ENCODE measurements around the gene OR52W1.

Gene OR52W1

GRCh38 chr11:6201481-6201880, 2.5 kb downstream of the OR52W1 start:
- peaks cover 7% of the 10 kb centered on the region for H3K36me3 ChIP-seq (ENCODE audit: insufficient read depth, low read length)
- no peak overlapping the region for H3K27ac ChIP-seq (ENCODE audit: low read depth, low read length)
- H3K9me3 ChIP-seq (ENCODE audit: low read length): no peaks in the 10 kb centered on the region
- peaks cover 4% of the 10 kb centered on the region for H3K4me1 ChIP-seq (ENCODE audit: insufficient read depth, low read length)
- H3K9ac ChIP-seq (ENCODE audit: low read length): no peak overlapping the region
- no peaks in the 10 kb centered on the region for H3K27me3 ChIP-seq (ENCODE audit: control insufficient read depth in 1 of 2, insufficient read depth in 2 of 2, low read length in 2 of 2)
- no peak overlapping the region for H3K4me3 ChIP-seq (ENCODE audit: low read depth in 1 of 2, low read length in 2 of 2)

DNA sequence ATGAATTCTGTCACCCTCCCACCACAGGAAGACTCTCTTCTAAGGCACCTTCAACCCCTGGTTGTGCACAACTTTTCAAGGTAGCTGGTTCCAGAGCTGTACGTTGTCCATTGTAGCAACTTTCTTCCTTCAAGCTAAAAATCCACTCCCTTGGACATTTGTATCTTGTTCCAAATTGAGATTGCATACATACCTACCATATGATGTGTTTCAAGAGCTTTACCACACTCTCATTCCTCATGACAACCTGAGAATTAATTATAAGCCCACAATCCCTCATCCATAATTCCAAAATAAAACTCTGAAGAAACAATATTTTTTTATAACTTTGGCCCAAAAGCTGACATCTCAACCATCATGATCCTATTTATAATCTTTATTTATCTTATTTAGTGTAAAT, 3.0 kb downstream of the OR52W1 start:
- no peak overlapping the region for H3K4me3 ChIP-seq (ENCODE audit: low read depth in 1 of 2, low read length in 2 of 2)
- no peaks in the 10 kb centered on the region for H3K27me3 ChIP-seq (ENCODE audit: control insufficient read depth in 1 of 2, insufficient read depth in 2 of 2, low read length in 2 of 2)
- H3K9me3 ChIP-seq (ENCODE audit: low read length): no peaks in the 10 kb centered on the region
- peaks cover 10% of the 10 kb centered on the region for H3K4me1 ChIP-seq (ENCODE audit: insufficient read depth, low read length)
- no peak overlapping the region for H3K27ac ChIP-seq (ENCODE audit: low read depth, low read length)
- H3K36me3 ChIP-seq (ENCODE audit: insufficient read depth, low read length): peaks cover 7% of the 10 kb centered on the region
- H3K9ac ChIP-seq (ENCODE audit: low read length): no peak overlapping the region

GRCh38 chr11:6203327-6203726, 4.3 kb downstream of the OR52W1 start:
- H3K4me1 ChIP-seq (ENCODE audit: insufficient read depth, low read length): peaks cover 10% of the 10 kb centered on the region
- H3K27me3 ChIP-seq (ENCODE audit: control insufficient read depth in 1 of 2, insufficient read depth in 2 of 2, low read length in 2 of 2): no peaks in the 10 kb centered on the region
- H3K9me3 ChIP-seq (ENCODE audit: low read length): no peaks in the 10 kb centered on the region
- H3K27ac ChIP-seq (ENCODE audit: low read depth, low read length): no peak overlapping the region
- H3K36me3 ChIP-seq (ENCODE audit: insufficient read depth, low read length): peaks cover 14% of the 10 kb centered on the region
- no peak overlapping the region for H3K9ac ChIP-seq (ENCODE audit: low read length)
- no peak overlapping the region for H3K4me3 ChIP-seq (ENCODE audit: low read depth in 1 of 2, low read length in 2 of 2)

DNA sequence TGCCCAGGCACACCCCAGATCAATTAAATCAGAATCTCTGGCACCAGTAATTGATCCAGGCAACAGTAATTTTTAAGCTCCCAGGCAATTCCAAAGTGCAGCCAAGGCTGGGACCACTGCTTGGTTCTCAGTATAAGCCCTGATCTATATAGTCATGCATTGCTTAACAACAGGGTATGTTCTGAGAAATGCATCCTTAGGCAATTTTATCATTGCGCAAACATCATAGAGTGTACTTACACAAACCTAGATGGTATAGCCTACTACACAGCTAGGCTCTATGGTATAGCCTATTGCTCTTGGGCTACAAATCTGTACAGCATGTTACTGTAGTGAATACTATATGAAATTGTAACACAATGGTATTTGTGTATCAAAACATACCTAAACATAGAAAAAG, 5.7 kb downstream of the OR52W1 start:
- Histone ChIP-seq H3K36me3 (ENCODE audit: insufficient read depth, low read length) (peaks cover 14% of the 10 kb centered on the region), H3K27ac (ENCODE audit: low read depth, low read length) (no peak overlapping the region), H3K9me3 (ENCODE audit: low read length) (no peaks in the 10 kb centered on the region), H3K4me3 (ENCODE audit: low read depth in 1 of 2, low read length in 2 of 2) (no peak overlapping the region), H3K27me3 (ENCODE audit: control insufficient read depth in 1 of 2, insufficient read depth in 2 of 2, low read length in 2 of 2) (no peaks in the 10 kb centered on the region), H3K4me1 (ENCODE audit: insufficient read depth, low read length) (peaks cover 10% of the 10 kb centered on the region), H3K9ac (ENCODE audit: low read length) (no peak overlapping the region)

DNA sequence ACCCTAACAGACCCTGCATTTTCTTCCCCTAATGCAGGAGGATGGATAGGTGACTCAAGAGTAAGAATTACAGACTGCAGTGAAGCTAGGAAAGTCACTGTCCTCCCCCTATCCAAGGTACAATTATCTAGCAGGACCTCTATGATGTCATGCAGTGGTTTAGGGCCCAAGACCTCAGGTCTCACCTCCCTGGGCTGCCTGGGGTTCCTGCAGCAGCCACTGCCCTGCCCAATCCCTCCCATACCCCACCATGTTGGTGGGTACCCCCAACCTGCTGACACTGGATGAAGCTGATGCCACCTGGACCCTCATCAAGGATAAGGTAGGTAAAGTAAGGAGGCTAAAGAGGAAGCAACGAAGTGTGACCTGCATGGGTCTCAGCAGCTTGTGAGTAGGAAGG, 6.3 kb downstream of the OR52W1 start, which contains the start of gene C11orf42:
Gene C11orf42, plus strand, starts transcription at position 192 of the 400 bp plus-strand sequence. Its CDS starts 59 bp downstream, at position 251.
- Histone ChIP-seq H3K27ac (ENCODE audit: low read depth, low read length) (peak within 1 kb of the TSS; percentile 44), H3K36me3 (ENCODE audit: insufficient read depth, low read length) (peaks cover 18% of the 10 kb centered on the region), H3K4me3 (ENCODE audit: low read depth in 1 of 2, low read length in 2 of 2) (no peak within 1 kb of the TSS), H3K9ac (ENCODE audit: low read length) (no peak within 1 kb of the TSS), H3K9me3 (ENCODE audit: low read length) (no peaks in the 10 kb centered on the region), H3K4me1 (ENCODE audit: insufficient read depth, low read length) (peaks cover 10% of the 10 kb centered on the region), H3K27me3 (ENCODE audit: control insufficient read depth in 1 of 2, insufficient read depth in 2 of 2, low read length in 2 of 2) (no peaks in the 10 kb centered on the region)

DNA sequence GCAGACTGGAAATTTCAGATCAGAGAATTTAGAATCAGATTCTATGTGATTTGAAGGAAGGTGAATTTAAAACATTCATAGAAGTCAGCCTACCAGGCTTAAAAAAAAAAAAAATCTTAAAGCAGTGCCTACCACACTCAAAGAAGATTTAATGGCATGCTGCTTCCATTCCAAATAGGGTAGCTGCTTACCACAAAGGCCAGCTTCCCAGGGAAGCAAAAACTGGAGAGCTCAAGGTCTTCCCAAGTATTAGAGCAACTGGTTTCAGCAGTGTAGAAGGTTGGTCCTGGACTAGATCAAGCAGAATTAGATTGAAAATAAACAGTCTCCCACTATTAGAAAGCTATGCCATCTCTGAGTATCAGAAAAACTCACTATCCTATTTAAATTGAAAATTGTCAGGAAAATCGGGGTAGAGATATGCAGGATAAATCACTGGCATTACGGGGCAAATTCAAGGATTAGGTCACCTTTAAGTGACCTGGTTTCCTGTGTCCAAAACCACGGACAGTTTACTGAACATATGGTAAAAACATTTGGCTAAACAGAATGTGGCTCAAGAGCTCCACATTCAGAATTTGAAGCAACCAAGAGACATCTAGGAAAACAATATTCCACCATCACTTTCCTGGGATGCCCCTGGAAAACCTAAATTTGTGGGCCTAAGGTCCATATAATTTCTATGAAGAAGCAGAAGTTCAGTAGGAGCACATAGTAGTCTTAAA, 7.6 kb downstream of the OR52W1 start:
- H3K9ac ChIP-seq (ENCODE audit: low read length): no peak overlapping the region
- H3K4me1 ChIP-seq (ENCODE audit: insufficient read depth, low read length): peaks cover 10% of the 10 kb centered on the region
- H3K27me3 ChIP-seq (ENCODE audit: control insufficient read depth in 1 of 2, insufficient read depth in 2 of 2, low read length in 2 of 2): no peaks in the 10 kb centered on the region
- no peaks in the 10 kb centered on the region for H3K9me3 ChIP-seq (ENCODE audit: low read length)
- H3K36me3 ChIP-seq (ENCODE audit: insufficient read depth, low read length): peaks cover 30% of the 10 kb centered on the region
- H3K4me3 ChIP-seq (ENCODE audit: low read depth in 1 of 2, low read length in 2 of 2): no peak overlapping the region
- peak overlapping the region; percentile 44 for H3K27ac ChIP-seq (ENCODE audit: low read depth, low read length)

DNA sequence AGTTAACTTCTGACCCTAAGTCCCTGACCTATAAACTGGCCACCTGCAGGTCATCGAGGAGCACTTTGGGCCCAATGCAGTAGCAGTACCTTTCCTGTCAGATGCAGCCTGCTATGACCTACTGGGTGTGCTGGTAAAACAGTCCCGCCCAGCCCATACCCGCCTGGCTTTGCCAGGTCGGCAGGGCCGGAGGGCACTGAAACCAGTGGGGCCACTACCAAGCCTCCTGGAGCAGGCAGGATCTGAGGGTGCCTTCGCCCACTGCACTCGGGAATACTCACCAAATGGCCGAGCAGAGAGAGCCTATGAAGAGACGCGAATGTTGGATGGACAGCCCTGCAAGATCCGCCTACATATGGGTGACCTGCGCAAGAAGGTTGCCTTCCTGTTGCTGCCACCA, 10.8 kb downstream of the OR52W1 start:
- Histone ChIP-seq H3K27ac (ENCODE audit: low read depth, low read length) (no peak overlapping the region), H3K36me3 (ENCODE audit: insufficient read depth, low read length) (peaks cover 51% of the 10 kb centered on the region), H3K9ac (ENCODE audit: low read length) (no peak overlapping the region), H3K4me1 (ENCODE audit: insufficient read depth, low read length) (peaks cover 10% of the 10 kb centered on the region), H3K27me3 (ENCODE audit: control insufficient read depth in 1 of 2, insufficient read depth in 2 of 2, low read length in 2 of 2) (no peaks in the 10 kb centered on the region), H3K9me3 (ENCODE audit: low read length) (no peaks in the 10 kb centered on the region), H3K4me3 (ENCODE audit: low read depth in 1 of 2, low read length in 2 of 2) (no peak overlapping the region)

- Histone ChIP-seq H3K4me1 (ENCODE audit: insufficient read depth, low read length) (peaks cover 10% of the 10 kb centered on the region), H3K9ac (ENCODE audit: low read length) (no peak overlapping the region), H3K27ac (ENCODE audit: low read depth, low read length) (no peak overlapping the region), H3K36me3 (ENCODE audit: insufficient read depth, low read length) (peaks cover 53% of the 10 kb centered on the region), H3K9me3 (ENCODE audit: low read length) (no peaks in the 10 kb centered on the region), H3K4me3 (ENCODE audit: low read depth in 1 of 2, low read length in 2 of 2) (no peak overlapping the region), H3K27me3 (ENCODE audit: control insufficient read depth in 1 of 2, insufficient read depth in 2 of 2, low read length in 2 of 2) (no peaks in the 10 kb centered on the region)
These were observed 11.4 kb downstream of the OR52W1 start for GRCh38 chr11:6210274-6210955.

DNA sequence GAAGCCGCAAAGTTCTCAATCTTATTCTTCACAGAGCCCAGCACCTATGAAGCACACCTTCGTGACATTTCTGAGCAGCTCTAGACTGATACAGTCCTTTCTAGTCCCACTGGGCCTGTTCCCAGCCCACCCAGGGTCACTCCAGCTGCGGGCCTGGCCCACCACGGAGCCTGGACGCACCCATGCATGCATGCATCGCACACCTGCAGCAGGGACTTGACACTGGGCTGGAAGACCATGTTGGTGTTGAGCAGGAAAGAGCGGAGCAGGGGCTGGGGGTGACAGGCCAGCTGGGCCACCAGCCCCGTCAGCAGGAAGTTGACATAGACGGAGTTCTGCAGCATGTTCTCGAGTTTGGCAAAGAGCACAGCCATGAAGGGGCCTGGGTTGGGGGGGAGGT, 15.5 kb downstream of the OR52W1 start:
- Histone ChIP-seq H3K27me3 (ENCODE audit: control insufficient read depth in 1 of 2, insufficient read depth in 2 of 2, low read length in 2 of 2) (no peaks in the 10 kb centered on the region), H3K36me3 (ENCODE audit: insufficient read depth, low read length) (peaks cover 70% of the 10 kb centered on the region), H3K4me3 (ENCODE audit: low read depth in 1 of 2, low read length in 2 of 2) (no peak overlapping the region), H3K9ac (ENCODE audit: low read length) (no peak overlapping the region), H3K9me3 (ENCODE audit: low read length) (no peaks in the 10 kb centered on the region), H3K27ac (ENCODE audit: low read depth, low read length) (no peak overlapping the region), H3K4me1 (ENCODE audit: insufficient read depth, low read length) (peaks cover 6% of the 10 kb centered on the region)

- H3K4me1 ChIP-seq (ENCODE audit: insufficient read depth, low read length): peaks cover 7% of the 10 kb centered on the region
- peaks cover 72% of the 10 kb centered on the region for H3K36me3 ChIP-seq (ENCODE audit: insufficient read depth, low read length)
These were observed 17.5 kb downstream of the OR52W1 start for GRCh38 chr11:6216501-6216900.

DNA sequence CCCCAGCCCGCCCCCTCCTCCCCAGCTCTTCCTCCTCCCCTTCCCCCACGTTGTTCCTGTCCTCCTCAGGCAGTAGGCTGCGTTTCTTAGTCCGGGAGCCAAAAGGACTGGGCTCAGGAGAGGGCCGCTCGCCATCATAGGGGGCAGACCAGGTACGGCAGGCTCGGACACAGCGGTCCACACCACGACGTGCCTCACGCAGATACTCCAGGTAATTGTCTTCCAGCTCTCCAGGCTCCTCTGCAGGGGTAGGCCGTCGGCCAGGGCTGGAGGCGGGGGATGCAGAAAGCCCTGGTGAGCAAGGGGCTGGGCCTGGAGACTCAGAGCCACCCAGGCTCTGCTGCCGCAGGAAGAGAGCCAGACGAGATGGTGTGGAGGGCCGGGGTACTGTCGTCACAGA, 18.7 kb downstream of the OR52W1 start:
- peaks cover 7% of the 10 kb centered on the region for H3K4me1 ChIP-seq (ENCODE audit: insufficient read depth, low read length)
- H3K27me3 ChIP-seq (ENCODE audit: control insufficient read depth in 1 of 2, insufficient read depth in 2 of 2, low read length in 2 of 2): no peaks in the 10 kb centered on the region
- no peak overlapping the region for H3K27ac ChIP-seq (ENCODE audit: low read depth, low read length)
- H3K9me3 ChIP-seq (ENCODE audit: low read length): no peaks in the 10 kb centered on the region
- H3K36me3 ChIP-seq (ENCODE audit: insufficient read depth, low read length): peaks cover 73% of the 10 kb centered on the region
- no peak overlapping the region for H3K9ac ChIP-seq (ENCODE audit: low read length)
- H3K4me3 ChIP-seq (ENCODE audit: low read depth in 1 of 2, low read length in 2 of 2): no peak overlapping the region

More at GRCh38 chr11:6216501-6216900, 17.5 kb downstream of the OR52W1 start:
- H3K27ac ChIP-seq (ENCODE audit: low read depth, low read length): no peak overlapping the region
- H3K9me3 ChIP-seq (ENCODE audit: low read length): no peaks in the 10 kb centered on the region
- H3K9ac ChIP-seq (ENCODE audit: low read length): no peak overlapping the region
- no peaks in the 10 kb centered on the region for H3K27me3 ChIP-seq (ENCODE audit: control insufficient read depth in 1 of 2, insufficient read depth in 2 of 2, low read length in 2 of 2)
- H3K4me3 ChIP-seq (ENCODE audit: low read depth in 1 of 2, low read length in 2 of 2): no peak overlapping the region
